Esophagus squamous epithelium (tissue), 5 donors: ENCODE data around the gene CLC. TPM values are rescaled to one million over a fixed set of nuclear protein-coding genes. Genes with fewer than 3 reads are reported as not detected.
"Not testable (repeated sequence)": the region's sequence is repeated elsewhere in the genome, so short reads cannot be mapped to it uniquely, and the experiment has no call there.

Experiments used
- DNase-seq: peaks from one replicate; lab custom pipeline; 2025; lab: John Stamatoyannopoulos, UW
- H3K27ac ChIP-seq, 4 donors: fragments of 200-600 bp; sonication (generic); one replicate each; pipeline ENCODE4 v1.5.1; 2016 to 2019; ENCODE audit warnings: mild to moderate bottlenecking in 1 of 4
- H3K27me3 ChIP-seq, 4 donors: fragments of 200-600 bp; sonication (generic); 1 replicate in 3 of 4; 2 replicates in 1 of 4; pipeline versions ENCODE4 v1.5.1 to v1.6.0; 2017 to 2021; ENCODE audit warnings: antibody characterized with exemption in 1 of 4
- H3K36me3 ChIP-seq, 3 donors: fragments of 200-600 bp; sonication (generic); one replicate each; pipeline ENCODE4 v1.5.1; 2016 to 2019
- H3K4me1 ChIP-seq, 3 donors: fragments of 200-600 bp; sonication (generic); one replicate each; pipeline ENCODE4 v1.5.1; 2017 to 2019
- H3K4me3 ChIP-seq, 4 donors: fragments of 200-600 bp; sonication (generic); 1 replicate in 3 of 4; 2 replicates in 1 of 4; pipeline ENCODE4 v1.5.1; 2016 to 2019; ENCODE audit warnings: mild to moderate bottlenecking in 2 of 4, moderate library complexity in 1 of 4
- H3K9me3 ChIP-seq, 3 donors: fragments of 200-600 bp; sonication (generic); one replicate each; pipeline ENCODE4 v1.5.1; 2016 to 2019
- POLR2A ChIP-seq, 4 donors: fragments of 450-650 bp; IDR thresholded peaks; one replicate each; pipeline ENCODE4 v1.6.1; 2017; ENCODE audit warnings: antibody characterized with exemption in 4 of 4, mild to moderate bottlenecking in 4 of 4, moderate library complexity in 3 of 4
- WGBS, 2 donors: methylation state at CpG; one replicate each; pipeline ENCODE4 v1.1.5; 2018; 5-methylcytosine and 5-hydroxymethylcytosine counted together
- intact Hi-C: fragments of 100-400 bp; cut with DNase I; formaldehyde crosslinking; loops from one replicate; pipeline ENCODE4 v1.15.0; 2022
- total RNA-seq, 4 donors: library from RNA; depleted of rRNA; stranded (reverse); fragments of >200 nt; gene quantifications; one replicate each; pipeline ENCODE4 v1.1.0, GENCODE V29; 2016
- TF ChIP-seq, protein P1 (sequence below), 6 experiments: fragments of 450-650 bp in 4 of 6; fragments of 200-600 bp in 2 of 6; sonication (generic) in 2 of 6; IDR thresholded peaks; one replicate each; pipeline ENCODE4 v1.5.1; 2016 to 2019; ENCODE audit warnings: antibody characterized with exemption in 6 of 6, mild to moderate bottlenecking in 4 of 6, moderate library complexity in 4 of 6
- donor health status: DM: yes; HTN: yes; CAD: no.

CLC gene
- total RNA-seq, 4 donors from 2014 or later, result not detected

DNA sequence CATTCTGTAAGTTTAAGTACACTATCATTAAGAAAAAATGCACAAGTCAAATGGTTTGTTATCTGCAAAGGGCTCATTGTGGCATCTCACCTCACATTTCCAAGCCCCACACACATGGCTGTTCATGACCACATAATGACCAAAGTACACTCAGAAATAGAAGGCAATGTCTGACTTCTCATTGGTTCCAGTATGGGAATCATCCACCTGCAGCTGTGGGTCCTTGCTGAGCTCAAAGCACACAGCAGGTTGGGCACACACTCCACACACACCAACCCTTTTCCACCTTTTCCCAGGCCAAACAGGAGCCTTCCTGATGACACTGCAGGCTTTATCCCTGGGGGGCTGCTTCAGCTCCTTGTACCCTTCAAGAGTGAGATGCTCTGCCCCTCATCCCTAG is 11.8 kb downstream of the CLC start:
- Histone ChIP-seq H3K9me3 (no peaks in the 10 kb centered on the region), H3K4me3 (no peak overlapping the region), H3K36me3 (no peaks in the 10 kb centered on the region), H3K27ac (no peak overlapping the region), H3K27me3 (no peaks in the 10 kb centered on the region), H3K4me1 (no peaks in the 10 kb centered on the region)
- no peak for DNase-seq
- intact Hi-C loops, result no loop called here
- TF ChIP-seq, protein P1, sequence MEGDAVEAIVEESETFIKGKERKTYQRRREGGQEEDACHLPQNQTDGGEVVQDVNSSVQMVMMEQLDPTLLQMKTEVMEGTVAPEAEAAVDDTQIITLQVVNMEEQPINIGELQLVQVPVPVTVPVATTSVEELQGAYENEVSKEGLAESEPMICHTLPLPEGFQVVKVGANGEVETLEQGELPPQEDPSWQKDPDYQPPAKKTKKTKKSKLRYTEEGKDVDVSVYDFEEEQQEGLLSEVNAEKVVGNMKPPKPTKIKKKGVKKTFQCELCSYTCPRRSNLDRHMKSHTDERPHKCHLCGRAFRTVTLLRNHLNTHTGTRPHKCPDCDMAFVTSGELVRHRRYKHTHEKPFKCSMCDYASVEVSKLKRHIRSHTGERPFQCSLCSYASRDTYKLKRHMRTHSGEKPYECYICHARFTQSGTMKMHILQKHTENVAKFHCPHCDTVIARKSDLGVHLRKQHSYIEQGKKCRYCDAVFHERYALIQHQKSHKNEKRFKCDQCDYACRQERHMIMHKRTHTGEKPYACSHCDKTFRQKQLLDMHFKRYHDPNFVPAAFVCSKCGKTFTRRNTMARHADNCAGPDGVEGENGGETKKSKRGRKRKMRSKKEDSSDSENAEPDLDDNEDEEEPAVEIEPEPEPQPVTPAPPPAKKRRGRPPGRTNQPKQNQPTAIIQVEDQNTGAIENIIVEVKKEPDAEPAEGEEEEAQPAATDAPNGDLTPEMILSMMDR (IDR thresholded peaks at IDR 0.05), result no peak
- no peak for TF ChIP-seq POLR2A (IDR thresholded peaks at IDR 0.05)

DNA sequence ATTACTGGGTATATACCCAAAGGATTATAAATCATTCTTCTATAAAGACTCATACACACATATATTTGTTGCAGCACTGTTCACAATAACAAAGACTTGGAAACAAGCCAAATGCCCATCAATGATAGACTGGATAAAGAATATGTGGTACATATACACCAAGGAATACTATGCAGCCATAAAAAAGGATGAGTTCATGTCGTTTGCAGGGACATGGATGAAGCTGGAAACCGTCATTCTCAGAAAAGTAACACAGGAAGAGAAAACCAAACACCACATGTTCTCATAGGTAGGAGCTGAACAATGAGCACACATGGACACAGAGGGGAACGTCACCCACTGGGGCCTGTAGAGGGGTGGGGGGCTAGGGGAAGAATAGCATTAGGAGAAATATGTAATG is 17.7 kb downstream of the CLC start:
- intact Hi-C loops, H3K9me3 ChIP-seq, H3K36me3 ChIP-seq, DNase-seq, H3K4me3 ChIP-seq, H3K27ac ChIP-seq, H3K4me1 ChIP-seq: not testable (repeated sequence)
- H3K27me3 ChIP-seq, result peaks cover 0 to 27% (median 0%) of the 10 kb centered on the region in 4 donors
- 59 to 62% methylated on average over 3 of the region's 3 CpGs for WGBS, 2 donors

DNA sequence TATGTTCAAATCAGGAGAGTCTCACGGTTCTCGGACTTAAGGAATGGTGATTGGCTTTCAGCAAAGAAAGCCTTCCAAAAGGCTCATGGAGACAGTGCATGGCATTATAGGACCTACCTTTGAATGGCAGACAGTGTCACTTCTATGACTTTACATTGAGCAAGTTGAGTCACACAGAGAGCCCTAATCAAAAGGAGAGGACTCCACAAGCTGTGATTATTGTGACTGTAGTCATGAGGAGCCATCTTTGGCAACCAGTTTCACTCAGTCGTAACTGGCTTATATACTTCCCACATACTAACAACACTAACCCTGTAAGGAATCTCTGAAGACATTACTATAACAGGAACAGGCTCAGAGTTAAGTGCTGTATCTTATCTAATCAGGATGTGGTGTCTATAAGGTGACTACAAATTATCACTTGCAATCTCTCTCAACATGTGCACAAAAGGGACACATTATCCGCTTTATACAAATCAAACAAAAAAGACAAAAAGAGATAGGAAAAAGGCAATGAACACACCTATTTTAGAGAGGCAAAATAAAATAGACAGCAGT is 27.4 kb downstream of the CLC start:
- no peak for DNase-seq
- no peaks in the 10 kb centered on the region for H3K36me3 ChIP-seq
- H3K4me1 ChIP-seq, result no peaks in the 10 kb centered on the region
- intact Hi-C loops, result no loop called here
- no peak for TF ChIP-seq POLR2A (IDR thresholded peaks at IDR 0.05)
- TF ChIP-seq, protein P1 (IDR thresholded peaks at IDR 0.05), result no peak
- peaks cover 0 to 4% (median 0%) of the 10 kb centered on the region in 3 donors for H3K9me3 ChIP-seq
- H3K27ac ChIP-seq, result no peak overlapping the region
- WGBS, 2 donors, result 77 to 87% methylated on average over 3 to 4 of the region's 4 CpGs
- no peaks in the 10 kb centered on the region for H3K27me3 ChIP-seq
- no peak overlapping the region for H3K4me3 ChIP-seq

DNA sequence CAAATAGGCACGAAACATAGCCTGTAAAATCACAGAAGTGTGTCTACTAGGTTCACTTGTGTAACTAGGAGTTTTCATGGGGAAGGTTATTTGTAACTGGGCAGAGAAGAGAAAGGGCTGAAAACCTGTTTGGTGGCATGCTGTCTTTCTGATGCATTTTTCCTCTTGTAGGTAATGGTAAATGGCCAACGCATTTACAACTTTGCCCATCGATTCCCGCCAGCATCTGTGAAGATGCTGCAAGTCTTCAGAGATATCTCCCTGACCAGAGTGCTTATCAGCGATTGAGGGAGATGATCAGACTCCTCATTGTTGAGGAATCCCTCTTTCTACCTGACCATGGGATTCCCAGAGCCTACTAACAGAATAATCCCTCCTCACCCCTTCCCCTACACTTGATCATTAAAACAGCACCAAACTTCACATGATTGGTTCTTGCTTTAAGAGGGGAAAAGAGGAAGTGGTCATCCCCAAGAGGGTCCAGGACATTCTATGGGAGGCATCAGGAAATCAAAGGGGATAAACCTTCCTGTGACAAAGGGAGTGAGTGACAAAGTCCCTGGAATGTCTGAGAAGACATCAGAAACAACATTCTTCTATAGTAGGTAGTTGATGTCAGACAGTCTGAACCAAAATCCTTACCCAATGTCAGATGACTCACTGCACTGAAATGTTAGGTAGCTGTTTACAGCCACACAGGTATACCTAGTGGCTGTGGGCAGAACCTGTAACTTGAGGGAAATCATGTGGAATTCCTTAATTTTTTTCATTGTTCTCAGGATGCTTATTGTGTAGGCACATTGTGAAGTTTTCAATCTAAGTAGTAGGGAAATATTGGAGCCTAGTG is 28.6 kb downstream of the CLC start:
- no peak for DNase-seq
- H3K9me3 ChIP-seq, result no peaks in the 10 kb centered on the region
- H3K27ac ChIP-seq, result no peak overlapping the region
- intact Hi-C loops, result no loop called here
- no peaks in the 10 kb centered on the region for H3K4me1 ChIP-seq
- TF ChIP-seq, protein P1 (IDR thresholded peaks at IDR 0.05), result no peak
- no peak for TF ChIP-seq POLR2A (IDR thresholded peaks at IDR 0.05)
- H3K27me3 ChIP-seq, result no peaks in the 10 kb centered on the region
- H3K36me3 ChIP-seq, result no peaks in the 10 kb centered on the region
- no peak overlapping the region for H3K4me3 ChIP-seq
- 74 to 84% methylated on average over 5 of the region's 5 CpGs for WGBS, 2 donors

DNA sequence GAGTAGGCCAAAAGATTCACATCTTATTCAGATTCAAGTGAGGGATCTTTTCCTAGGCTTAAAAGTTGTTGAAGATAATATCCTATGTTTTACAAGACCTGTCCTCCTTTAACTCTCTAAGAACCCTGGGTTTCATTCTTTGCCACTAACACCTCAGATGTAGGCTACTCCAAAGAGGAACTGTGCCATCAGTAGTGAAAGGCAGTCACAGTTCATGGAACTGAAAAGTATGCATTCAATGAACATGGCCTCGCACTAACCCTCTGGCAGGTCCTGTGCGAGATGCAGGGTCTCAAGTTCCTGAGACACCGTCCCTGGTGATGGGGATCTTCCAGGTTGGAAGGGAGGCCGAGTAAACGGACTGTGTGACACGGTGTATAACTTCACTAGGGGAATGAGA is 29.2 kb downstream of the CLC start:
- H3K9me3 ChIP-seq, result no peaks in the 10 kb centered on the region
- no peaks in the 10 kb centered on the region for H3K36me3 ChIP-seq
- H3K4me3 ChIP-seq, result no peak overlapping the region
- intact Hi-C loops, result no loop called here
- no peaks in the 10 kb centered on the region for H3K27me3 ChIP-seq
- DNase-seq, result no peak
- H3K4me1 ChIP-seq, result no peaks in the 10 kb centered on the region
- no peak overlapping the region for H3K27ac ChIP-seq
- 80 to 84% methylated on average over 4 to 6 of the region's 6 CpGs for WGBS, 2 donors
- no peak for TF ChIP-seq POLR2A (IDR thresholded peaks at IDR 0.05)
- TF ChIP-seq, protein P1 (IDR thresholded peaks at IDR 0.05), result no peak
